GM21529 (cell line): ENCODE data around the gene ZNF280B.
"Not testable (repeated sequence)": the region's sequence is repeated elsewhere in the genome, so short reads cannot be mapped to it uniquely, and the experiment has no call there.

ENCODE experiments used
- ATAC-seq: cut with Tn5 transposase; IDR thresholded peaks from one replicate; pipeline ENCODE4 v1.9.1; 2021; ENCODE audit not compliant: unreplicated experiment

ZNF280B gene

DNA sequence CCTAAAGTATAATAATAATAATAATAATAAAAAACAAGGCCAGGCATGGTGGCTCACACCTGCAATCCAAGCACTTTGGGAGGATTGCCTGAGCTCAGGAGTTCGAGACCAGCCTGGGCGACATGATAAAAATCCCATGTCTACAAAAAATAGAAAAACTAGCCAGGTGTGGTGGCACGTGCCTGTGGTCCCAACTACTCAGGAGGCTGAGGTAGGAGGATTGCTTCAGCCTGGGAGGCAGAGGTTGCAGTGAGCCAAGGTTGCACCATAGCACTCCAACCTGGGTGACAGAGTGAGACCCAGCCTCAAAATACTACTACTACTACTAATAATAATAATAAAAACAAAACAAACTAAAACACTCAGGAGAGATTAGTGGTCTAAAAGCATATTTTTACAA, 27.1 kb upstream of the ZNF280B start:
- ATAC-seq: no peak

DNA sequence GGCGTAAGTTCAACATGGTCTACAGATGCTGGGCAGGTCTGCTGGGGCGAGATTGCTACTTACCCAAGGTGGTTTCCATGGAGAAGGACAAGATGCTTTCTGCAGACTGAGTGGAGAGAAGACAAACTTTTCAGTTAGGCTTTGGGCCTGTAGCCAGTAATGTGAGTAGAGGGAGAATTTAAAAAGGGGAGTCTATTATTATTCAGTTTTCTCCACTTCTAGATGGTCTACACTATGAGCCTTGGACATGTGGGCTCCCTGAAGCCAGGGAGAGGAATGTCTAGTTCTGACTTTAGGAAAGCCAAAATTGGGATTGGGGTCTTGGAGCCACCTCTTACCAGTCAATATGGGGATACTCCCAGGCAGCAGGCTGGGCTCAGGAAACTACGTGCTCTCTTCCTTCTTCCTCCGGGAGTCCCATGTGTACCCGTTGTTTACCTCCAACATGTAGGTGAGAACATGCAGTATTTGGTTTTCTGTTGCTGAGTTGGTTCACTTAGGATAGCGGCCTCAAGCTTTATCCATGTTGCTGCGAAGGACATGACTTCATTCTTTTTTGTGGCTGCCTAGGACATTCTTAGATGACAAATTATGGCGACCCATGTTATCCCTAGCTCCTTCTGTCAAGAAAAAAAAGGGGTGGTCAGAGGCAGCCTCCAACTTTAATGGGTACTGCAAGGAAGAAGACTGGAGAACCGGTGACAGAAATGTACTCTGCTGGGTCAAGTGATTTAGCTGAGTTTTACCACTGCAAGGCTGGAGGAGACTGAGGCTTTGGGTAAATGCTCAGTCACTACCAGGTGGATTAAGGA, 26.3 kb upstream of the ZNF280B start:
- no peak for ATAC-seq

DNA sequence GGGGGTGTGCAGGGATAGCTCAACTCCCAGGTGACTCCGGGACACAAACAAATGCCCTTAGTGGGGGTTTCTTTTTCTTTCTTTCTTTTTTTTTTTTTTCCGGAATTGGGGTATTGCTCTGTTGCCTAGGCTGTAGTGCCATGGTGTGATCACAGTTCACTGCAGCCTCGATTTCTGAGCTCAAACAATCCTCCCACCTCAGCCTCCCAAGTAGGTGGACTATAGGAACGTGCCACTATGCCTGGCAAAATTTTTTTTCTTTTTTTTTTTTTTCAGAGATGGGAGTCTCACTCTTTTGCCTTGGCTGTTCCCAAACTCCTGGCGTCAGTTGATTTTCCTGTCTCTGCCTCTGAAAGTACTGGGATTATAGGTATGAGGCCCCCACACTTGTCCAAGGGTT, 25.3 kb upstream of the ZNF280B start:
- no peak for ATAC-seq

DNA sequence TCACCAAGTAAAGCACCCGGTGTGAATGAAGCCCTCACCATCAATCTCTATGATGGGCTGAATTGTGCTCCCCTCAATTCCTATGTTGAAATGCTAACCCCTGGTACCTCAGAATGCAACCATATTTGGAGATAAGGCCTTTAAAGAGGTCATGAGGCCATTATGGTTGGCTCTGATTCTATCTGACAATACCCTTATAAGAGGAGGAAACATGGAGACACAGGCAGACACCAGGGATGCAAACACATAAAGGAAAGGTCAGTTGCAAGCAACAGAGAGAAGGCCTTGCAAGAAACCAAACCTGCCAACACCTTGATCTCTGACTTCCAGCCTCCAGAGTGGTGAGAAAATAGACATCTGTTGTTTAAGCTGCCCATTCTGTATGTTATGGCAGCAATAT, 24.9 kb upstream of the ZNF280B start:
- no peak for ATAC-seq

DNA sequence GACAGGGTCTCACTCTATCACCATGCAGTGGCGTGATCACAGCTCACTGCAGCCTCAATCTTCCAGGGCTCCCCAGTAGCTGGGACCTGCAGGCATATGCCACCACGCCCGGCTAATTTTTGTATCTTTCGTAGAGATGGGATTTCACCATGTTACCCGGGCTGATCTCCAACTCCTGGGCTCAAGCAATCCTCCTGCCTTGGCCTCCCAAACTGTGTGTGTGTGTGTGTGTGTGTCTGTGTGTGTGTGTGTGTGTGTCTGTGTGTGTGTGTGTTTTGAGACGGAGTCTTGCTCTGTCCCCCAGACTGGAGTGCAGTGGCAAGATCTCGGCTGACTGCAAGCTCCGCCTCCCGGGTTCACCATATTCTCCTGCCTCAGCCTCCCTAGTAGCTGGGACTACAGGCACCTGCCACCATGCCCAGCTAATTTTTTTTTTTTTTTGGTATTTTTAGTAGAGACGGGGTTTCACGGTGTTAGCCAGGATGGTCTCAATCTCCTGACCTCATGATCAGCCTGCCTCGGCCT, 24.1 kb upstream of the ZNF280B start:
- not testable (repeated sequence) for ATAC-seq

DNA sequence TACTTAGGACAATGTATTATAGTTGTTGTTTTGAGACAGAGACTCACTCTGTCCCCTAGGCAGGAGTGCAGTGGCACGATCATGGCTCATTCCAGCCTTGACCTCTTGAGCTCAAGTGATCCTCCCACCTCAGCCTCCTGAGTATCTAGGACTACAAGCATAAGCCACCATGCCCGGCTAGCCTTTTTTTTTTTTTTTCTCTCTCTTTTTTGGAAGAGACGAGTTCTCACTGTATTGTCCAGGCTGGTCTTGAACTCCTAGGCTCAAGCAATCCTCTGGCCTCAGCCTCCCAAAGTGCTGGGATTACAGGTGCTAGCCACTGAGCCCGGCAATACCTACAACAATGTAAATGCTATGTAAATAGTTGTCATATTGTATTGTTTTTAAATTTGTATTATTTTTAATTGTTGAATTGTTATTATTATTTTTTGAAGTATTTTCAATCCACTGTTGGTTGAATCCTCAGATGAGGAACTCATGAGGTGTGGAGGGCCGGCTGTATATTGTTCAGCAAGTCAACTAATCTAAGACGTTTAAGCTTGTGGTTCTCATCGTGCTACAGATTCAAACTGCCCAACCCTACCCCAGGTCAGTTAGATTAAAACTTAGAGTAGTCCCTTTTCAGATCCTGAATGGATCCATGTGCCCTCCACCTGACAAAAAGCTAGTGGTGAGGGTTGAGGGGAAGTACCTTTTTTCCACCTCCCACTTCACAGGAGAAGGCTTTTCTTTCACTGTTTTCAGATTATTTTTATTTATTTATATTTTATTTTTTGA, 23.4 kb upstream of the ZNF280B start:
- no peak for ATAC-seq

DNA sequence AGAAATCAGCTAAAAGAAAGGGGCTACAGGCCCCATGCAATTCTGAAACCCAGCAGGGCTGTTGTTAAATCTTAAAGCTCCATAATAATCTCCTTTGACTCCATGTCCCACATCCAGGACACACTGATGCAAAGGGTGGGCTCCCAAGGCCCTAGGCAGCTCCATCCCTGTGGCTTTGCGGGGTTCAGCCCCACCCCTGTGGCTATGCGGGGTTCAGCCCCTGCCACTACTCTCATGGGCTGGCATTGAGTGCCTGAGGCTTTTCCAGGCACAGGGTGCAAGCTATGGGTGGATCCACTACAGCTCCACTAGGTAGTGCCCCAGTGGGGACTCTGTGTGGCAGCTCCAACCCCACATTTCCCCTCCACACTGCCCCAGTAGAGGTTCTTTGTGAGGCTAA, 20.2 kb upstream of the ZNF280B start:
- no peak for ATAC-seq

DNA sequence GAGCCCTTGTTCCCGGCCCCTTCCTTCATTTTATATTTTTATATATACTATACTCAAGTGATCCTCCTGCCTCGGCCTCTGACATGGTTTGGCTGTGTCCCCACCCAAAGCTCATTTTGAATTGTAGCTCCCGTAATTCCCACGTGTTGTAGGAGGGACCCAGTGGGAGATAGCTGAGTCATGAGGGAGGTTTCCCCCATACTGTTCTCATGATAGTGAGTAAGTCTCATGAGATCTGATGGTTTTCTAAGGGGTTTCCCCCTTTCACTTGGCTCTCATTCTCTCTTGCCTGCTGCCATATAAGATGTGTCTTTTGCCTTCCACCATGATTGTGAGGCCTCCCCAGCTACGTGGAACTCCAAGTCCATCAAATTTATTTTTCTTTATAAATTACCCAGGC, 18.8 kb upstream of the ZNF280B start:
- ATAC-seq: no peak

DNA sequence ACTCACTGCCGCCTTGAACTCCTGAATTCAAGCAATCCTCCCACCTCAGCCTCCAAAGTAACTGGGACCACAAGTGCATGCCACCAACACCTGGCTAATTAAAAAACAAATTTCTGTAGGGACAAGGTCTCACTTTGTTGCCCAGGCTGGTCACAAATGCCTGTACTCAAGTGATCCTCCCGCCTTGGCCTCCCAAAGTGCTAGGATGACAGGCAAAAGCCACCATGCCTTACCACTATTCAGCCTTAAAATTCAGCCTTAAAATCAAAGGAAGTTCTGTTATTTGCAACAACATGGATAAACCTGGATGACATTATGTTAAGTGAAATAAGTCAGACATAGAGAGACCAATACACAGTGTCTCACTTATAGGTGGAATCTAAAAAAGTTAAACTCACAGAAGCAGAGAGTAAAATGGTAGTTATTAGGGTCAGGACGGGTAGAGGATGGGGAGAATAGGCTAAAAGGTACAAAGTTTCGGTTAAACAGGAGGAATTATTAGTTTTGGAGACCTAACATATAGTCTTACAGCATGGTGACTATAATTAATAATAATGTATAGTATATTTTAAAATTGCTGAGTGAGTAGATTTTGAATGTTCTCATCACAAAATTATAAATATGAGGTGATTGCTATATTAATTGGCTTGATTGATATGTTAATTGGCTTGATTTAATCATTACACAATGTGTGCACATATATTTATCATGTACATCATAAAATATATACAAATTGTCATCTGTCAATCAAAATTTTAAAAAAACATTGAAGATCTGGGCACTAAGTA, 17.8 kb upstream of the ZNF280B start:
- no peak for ATAC-seq

DNA sequence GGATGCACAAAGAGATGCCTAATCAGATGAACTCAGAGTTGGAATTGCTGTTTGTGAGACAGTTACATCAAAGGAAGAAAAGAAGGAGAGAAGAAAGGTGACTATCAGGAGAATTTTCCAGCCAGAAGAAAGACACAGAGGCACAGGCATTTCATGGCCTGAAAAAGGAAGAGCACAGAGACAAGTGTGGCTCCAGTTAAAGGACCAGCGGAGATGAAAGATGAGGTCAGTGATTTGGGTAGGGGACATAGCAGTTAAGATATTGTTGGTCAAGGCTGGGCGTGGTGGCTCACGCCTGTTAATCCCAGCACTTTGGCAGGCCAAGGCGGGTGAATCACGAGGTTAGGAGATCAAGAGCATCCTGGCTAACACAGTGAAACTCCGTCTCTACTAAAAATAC, 15.0 kb upstream of the ZNF280B start:
- ATAC-seq: no peak

DNA sequence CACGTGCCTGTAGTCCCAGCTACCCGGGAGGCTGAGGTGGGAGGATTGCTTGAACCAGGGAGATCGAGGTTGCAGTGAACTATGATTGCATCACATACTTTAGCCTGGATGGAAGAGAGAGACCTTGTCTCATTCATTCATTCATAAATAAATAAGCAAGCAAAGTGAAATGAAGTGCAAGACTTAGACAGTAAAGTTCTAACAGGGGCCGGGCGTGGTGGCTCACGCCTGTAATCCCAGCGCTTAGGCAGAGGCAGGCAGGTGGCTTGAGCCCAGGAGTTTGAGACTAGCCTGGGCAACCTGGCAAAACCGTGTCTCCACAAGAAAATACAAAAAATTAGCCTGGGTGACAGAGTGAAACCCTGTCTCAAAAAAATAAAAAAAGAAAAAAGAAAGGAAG, 13.1 kb upstream of the ZNF280B start:
- no peak for ATAC-seq

DNA sequence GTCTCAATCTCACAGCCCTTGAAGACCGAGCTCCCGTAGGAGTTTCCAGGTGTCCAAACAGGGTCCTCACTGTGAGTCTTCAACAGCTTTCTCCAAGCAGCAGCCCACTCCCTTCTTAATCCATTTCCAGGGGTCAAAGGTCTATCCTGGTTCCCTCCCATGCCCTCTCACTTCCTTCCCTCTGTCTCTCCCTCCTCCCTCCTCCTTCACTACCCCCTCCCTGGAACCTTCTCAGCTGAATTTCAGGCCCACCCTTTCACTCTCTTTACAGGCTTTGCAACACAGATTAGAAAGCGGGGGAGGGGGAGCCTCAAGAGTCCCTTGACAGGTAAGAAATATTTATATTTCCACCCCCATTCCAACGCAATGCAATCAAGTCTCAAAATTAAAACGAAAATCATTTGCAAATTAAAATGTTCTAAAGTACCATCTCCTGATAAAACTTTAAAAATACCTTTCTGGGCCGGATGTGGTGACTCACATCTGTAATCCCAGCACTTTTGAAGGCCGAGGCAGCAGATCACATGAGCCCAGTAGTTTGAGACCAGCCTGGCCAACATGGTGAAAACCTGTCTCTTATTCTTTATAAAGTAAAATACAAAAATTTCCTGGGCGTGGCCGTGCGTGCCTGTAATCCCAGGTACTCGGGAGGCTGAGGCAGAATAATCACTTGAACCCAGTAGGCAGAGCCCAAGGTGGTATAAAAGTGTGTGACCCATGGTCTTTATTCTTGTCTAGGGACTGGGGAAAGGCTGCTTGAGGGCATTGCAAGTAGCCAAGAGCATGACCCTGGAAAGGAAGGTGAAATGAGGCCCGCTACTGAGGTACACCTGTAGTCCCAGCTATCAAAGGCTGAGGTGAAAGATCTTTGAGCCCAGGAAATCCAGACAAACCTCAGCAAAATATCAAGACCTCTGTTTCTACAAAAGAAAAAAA, 12.4 kb upstream of the ZNF280B start:
- no peak for ATAC-seq

DNA sequence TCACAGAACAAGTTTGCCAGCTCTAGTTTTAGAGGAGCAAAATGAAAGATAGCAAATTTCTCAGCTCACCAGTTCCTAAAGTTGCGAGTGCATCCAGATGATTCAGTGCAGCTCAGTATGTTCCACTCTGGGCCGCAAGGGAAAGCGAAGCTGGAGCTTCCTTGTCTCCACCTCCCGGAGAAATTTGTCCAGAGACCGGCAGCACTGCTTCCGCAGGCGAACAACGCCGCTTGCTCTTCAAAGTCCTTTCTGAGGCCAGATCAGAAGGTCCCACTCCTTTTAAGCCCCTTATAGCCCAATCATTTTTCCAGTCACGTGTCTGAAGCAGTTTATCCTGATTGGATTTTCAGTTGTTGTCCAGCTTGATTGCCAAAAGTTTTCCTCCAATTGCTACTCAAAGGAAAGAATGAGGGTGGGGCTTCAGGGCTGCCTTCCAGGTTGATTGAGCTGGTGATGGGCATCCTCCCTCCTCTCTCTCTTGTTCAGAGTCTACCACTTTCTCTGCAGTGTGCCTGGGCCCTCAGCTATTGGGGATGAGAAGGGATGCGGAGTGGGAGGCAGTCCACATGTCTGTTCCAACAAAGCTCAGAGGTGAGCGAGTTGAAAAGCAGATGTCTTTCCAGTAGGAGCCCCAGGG, 11.6 kb upstream of the ZNF280B start, which contains the start of gene ZNF280A:
Gene ZNF280A (minus strand): TSS at position 251 of the 637 bp plus-strand sequence. CDS start 4,640 bp downstream, outside the sequence.
- no peak for ATAC-seq

DNA sequence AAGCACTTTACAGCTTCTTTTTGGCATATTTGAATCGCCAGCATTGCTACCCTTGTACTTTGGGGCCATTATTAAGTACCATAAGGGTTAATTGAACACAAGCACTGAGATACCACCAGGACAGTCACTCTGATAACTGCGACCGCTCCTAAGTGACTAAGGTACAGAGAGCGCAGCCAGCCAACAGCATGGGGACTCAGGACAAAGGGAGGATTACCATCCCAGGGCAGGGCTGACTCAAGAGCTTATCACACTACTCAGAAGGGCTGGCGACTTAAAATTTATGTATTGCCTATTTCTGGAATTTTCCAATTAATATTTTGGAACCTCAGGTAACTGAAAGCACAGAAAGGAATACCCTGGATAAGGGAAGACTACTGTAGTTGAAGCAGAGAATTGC, 11.0 kb upstream of the ZNF280B start:
- ATAC-seq: no peak

DNA sequence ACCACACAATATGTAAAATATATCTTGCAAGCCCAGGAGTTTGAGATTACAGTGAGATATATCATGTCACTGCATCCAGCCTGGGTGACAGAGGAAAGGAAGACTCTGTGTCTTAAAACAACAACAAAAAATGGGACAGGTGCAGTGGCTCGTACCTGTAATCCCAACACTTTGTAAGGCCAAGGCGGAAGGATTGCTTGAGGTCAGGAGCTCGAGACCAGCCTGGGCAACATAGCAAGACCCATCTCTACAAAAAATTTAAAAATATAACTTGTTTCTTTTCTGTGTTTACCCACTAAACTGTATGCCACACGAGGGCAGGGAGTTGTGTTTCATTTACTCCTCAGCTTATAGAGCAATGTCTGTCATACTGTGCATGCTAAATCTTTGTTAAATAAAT, 8.4 kb upstream of the ZNF280B start:
- no peak for ATAC-seq

DNA sequence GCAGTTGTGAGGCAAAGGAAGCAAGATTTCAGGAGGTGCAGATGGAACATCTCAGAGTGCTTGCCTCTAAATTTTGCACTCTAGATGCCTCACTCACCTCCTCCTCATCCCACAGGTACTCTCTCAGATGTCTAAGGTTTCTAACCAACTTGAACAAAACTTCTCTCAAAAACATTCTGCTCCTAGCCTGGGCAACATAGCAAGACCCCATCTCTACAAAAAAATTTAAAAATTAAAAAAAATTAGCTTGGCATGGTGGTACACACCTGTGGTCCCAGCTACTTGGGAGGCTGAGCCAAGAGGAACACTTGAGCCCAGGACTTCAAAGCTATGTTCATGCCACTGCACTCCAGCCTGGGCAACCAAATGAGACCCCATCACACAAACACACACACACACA, 7.3 kb upstream of the ZNF280B start:
- no peak for ATAC-seq

DNA sequence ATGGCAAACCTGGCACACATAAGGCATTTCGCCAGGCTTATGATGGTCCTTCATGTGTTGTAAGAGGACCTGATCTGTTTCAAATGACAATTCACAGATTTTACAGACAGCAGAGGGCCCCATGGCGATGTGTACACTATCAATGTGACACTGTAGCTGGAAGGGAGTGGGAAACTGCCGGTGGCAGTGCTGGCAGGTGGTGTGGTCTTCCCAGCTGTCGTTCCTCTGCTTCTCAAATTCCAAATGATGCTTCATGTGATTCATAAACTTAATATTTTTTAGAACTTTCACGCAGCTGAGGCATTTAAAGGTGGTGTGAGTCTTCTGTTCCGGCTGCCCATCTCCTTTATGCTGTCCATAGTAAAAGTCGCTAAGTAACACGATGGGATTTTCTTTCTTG, 5.9 kb upstream of the ZNF280B start:
- not testable (repeated sequence) for ATAC-seq

DNA sequence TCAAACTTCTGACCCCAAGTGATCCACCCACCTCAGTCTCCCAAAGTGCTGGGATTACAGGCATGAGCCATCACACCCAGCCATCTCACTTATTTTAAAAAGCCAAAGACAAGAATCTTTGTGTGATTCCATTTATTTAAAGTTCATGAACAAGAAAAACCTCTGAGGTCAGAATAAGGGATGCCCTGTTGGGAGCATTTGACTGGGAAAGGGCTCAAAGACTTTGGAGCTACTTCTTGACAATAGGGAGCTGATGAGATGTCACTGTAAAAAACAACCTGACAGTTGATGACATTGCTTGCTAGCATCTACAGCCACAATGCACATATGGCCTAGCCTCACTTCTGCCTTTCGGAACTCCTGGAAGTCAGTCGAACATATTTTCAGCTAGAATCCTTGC, 5.1 kb upstream of the ZNF280B start:
- ATAC-seq: no peak

DNA sequence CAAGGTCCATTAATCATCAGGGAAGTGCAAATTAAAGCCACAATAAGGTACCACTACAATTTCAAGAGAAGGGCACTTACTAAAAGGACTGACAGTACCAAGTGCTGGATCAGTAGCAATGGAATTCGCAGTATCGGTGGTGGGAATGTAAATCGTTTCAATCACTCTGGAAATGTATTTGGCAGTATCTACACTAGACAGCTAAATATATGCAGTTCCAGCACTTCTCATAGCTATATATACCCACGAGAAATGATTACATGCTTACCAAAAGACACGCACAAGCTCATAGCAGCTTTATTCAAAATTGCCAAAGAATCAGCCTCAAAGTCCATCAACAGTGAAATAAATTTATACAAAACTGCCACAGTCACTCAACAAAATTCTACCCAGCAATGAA, 4.4 kb upstream of the ZNF280B start:
- ATAC-seq: no peak

DNA sequence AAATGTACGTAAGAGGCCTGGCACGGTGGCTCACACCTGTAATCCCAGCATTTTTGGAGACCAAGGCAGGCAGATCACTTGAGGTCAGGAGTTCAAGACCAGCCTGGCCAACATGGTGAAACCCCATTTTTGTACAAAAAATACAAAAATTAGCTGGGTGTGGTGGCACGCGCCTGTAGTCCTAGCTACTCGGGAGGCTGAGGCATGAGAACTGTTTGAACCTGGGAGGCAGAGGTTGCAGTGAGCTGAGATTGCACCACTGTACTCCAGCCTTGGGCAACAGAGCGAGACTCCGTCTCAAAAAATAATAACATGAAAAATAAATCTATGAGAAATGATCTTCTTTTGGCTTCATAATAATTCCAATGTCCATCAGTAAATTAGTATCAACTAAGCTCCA, 2.3 kb upstream of the ZNF280B start:
- not testable (repeated sequence) for ATAC-seq
